NCI-H2081 (cell line): ENCODE data around the gene PCDHA12.
"Not testable (repeated sequence)": the region's sequence is repeated elsewhere in the genome, so short reads cannot be mapped to it uniquely, and the experiment has no call there.

Experiments
- DNase-seq, 2 experiments: peaks; one replicate each; lab custom pipeline; 2025; lab: John Stamatoyannopoulos, UW

Gene PCDHA12

DNA sequence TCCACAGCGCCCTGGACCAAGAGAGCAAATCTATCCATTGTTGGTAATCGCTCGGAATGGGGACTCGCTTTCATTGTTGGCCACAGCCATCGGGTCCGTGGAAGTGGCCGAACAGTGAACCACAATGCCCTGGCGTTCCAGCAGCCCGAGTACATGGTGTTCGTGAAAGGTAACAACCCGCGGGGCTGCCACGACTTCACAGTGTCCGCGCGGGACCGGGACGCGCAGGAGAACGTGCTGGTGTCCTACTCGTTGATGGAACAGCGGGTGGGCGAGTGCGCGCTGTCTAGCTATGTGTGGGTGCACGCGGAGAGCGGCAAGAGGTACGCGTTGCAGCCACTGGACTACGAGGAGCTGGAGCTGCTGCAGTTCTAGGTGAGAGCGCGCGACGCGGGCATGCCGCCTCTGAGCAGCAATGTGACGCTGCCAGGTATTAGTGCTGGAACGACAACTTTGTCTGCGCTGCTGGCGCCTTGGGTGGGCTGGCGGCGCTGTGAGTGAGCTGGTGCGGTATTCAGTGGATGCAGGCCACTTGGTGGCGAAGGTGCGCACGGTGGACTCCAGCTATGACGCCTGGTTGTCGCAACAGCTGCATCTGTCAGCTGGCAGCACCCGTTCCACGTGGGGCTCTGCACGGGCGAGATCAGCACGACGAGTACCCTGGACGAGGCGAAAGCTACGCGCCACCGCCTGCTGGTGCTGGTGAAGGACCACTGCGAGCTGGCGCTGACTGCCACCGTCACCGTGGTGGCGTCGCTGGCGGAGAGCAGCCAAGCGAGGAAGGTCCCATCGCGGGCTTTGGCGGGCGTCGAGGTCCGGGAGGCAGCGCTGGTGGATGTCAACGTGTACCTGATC, 12.4 kb upstream of the PCDHA12 start:
- no peak for DNase-seq

DNA sequence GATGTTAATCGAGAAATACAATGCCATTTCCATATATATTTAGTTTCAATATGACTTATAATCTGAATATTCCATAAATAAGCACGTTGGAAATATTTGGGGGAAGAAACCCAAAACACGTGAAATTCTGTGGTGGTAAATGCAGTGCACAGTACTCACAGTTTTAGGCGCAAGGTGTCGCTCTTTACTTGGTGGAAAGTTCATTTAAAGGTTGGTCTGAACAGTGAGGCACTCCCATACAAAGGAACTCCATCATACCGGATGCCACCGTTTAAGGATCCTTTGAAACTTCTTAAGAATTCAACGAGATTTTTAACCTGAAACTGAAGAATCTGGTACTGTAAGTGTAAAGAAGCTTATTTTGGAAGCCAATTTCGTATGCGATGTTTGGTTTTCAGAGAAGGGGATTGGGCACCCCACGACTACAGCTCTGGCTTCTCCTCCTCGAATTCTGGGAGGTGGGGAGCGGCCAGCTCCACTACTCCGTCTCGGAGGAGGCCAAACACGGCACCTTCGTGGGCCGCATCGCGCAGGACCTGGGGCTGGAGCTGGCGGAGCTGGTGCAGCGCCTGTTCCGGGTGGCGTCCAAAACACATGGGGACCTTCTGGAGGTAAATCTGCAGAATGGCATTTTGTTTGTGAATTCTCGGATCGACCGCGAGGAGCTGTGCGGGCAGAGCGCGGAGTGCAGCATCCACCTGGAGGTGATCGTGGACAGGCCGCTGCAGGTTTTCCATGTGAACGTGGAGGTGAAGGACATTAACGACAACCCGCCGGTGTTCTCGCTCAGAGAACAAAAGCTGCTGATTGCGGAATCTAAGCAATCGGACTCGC, 6.2 kb upstream of the PCDHA12 start, which contains the start of gene PCDHA11:
TSS of gene PCDHA11 (plus strand) at position 237 of the 834 bp plus-strand sequence. CDS start at position 384, 147 bp downstream.
- no peak for DNase-seq

DNA sequence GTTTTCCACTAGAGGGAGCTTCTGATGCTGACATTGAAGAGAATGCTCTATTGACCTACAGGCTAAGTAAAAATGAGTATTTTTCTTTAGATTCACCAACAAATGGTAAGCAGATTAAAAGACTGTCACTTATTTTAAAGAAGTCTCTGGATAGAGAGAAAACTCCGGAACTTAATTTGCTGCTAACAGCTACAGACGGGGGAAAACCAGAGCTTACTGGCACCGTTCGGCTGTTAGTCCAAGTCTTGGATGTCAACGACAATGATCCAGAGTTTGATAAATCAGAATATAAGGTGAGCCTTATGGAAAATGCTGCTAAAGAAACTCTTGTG, 5.6 kb upstream of the PCDHA12 start:
- DNase-seq, result no peak

DNA sequence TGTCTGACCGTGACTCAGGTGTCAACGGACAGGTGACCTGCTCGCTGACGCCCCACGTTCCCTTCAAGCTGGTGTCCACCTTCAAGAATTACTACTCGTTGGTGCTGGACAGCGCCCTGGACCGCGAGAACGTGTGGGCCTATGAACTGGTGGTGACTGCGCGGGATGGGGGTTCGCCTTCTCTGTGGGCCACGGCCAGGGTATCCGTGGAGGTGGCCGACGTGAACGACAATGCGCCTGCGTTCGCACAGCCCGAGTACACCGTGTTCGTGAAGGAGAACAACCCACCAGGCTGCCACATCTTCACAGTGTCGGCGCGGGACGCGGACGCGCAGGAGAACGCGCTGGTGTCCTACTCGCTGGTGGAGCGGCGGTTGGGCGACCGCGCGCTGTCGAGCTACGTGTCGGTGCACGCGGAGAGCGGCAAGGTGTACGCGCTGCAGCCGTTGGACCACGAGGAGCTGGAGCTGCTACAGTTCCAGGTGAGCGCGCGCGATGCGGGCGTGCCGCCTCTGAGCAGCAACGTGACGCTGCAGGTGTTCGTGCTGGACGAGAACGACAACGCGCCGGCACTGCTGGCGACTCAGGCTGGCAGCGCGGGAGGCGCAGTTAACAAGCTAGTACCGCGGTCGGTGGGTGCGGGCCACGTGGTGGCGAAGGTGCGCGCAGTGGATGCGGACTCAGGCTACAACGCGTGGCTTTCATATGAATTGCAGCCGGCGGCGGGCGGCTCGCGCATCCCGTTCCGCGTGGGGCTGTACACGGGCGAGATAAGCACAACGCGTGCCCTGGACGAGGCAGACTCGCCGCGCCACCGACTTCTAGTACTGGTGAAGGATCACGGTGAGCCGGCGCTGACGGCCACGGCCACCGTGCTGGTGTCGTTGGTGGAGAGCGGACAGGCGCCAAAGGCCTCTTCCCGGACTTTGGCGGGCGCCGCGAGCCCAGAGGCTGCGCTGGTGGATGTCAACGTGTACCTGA, 4.6 kb upstream of the PCDHA12 start:
- DNase-seq, result no peak

DNA sequence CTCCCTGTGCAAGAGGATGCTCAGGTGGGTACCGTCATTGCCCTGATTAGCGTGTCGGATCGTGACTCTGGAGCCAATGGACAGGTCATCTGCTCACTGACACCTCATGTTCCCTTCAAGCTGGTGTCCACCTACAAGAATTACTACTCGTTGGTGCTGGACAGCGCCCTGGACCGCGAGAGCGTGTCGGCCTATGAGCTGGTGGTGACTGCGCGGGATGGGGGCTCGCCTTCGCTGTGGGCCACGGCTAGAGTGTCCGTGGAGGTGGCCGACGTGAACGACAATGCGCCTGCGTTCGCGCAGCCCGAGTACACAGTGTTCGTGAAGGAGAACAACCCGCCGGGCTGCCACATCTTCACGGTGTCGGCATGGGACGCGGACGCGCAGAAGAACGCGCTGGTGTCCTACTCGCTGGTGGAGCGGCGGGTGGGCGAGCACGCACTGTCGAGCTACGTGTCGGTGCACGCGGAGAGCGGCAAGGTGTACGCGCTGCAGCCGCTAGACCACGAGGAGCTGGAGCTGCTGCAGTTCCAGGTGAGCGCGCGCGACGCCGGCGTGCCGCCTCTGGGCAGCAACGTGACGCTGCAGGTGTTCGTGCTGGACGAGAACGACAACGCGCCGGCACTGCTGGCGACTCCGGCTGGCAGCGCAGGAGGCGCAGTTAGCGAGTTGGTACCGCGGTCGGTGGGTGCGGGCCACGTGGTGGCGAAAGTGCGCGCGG, 1.6 kb downstream of the PCDHA12 start:
- not testable (repeated sequence) for DNase-seq

DNA sequence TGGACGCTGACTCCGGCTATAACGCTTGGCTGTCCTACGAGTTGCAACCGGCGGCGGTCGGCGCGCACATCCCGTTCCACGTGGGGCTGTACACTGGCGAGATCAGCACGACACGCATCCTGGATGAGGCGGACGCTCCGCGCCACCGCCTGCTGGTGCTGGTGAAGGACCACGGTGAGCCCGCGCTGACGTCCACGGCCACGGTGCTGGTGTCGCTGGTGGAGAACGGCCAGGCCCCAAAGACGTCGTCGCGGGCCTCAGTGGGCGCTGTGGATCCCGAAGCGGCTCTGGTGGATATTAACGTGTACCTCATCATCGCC, 2.1 kb downstream of the PCDHA12 start:
- no peak for DNase-seq

DNA sequence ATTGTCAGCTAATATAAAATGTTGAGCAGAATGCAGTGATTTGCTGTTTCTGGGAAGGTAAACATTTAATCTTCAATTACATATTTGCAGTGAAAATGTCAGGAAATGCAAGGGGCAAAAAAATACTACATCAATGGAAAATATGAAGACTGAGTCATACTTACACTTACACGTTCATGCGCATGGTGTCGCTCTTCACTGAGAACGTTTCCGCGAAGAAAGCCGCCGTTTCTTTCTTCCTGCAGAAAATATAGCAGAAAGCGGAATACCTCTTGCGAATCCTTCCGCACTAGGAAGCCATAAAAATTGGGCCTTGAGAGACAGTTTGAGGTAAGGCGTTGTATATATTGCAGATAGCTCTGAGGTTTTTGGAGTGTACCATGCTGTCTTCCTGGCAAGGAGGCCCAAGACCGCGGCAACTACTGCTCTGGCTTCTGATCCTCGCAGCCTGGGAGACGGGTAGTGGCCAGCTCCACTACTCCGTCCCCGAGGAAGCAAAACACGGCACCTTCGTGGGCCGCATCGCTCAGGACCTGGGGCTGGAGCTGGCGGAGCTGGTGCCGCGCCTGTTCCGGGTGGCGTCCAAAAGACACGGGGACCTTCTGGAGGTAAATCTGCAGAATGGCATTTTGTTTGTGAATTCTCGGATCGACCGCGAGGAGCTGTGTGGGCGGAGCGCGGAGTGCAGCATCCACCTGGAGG, 6.9 kb downstream of the PCDHA12 start, which contains the start of gene PCDHA13:
TSS of gene PCDHA13 (plus strand) at position 236 of the 702 bp plus-strand sequence. CDS start at position 381, 145 bp downstream.
- no peak for DNase-seq

DNA sequence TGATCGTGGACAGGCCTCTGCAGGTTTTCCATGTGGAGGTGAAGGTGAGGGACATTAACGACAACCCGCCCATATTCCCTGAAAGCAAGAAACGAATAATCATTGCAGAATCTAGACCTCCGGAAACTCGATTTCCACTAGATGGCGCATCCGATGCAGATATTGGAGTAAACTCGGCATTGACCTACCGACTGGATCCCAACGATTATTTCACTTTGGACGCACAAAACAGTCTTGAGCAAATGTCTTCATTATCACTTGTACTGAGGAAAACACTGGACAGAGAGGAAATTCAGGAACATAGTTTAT, 7.4 kb downstream of the PCDHA12 start:
- DNase-seq, result no peak

DNA sequence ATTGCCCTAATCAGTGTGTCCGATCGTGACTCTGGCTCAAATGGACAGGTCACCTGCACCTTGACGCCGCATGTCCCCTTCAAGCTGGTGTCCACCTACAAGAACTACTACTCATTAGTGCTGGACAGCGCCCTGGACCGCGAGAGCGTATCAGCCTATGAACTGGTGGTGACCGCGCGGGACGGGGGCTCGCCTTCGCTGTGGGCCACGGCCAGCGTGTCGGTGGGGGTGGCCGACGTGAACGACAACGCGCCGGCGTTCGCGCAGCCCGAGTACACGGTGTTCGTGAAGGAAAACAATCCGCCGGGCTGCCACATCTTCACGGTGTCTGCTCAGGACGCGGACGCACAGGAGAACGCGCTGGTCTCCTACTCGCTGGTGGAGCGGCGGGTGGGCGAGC, 8.3 kb downstream of the PCDHA12 start:
- no peak for DNase-seq

DNA sequence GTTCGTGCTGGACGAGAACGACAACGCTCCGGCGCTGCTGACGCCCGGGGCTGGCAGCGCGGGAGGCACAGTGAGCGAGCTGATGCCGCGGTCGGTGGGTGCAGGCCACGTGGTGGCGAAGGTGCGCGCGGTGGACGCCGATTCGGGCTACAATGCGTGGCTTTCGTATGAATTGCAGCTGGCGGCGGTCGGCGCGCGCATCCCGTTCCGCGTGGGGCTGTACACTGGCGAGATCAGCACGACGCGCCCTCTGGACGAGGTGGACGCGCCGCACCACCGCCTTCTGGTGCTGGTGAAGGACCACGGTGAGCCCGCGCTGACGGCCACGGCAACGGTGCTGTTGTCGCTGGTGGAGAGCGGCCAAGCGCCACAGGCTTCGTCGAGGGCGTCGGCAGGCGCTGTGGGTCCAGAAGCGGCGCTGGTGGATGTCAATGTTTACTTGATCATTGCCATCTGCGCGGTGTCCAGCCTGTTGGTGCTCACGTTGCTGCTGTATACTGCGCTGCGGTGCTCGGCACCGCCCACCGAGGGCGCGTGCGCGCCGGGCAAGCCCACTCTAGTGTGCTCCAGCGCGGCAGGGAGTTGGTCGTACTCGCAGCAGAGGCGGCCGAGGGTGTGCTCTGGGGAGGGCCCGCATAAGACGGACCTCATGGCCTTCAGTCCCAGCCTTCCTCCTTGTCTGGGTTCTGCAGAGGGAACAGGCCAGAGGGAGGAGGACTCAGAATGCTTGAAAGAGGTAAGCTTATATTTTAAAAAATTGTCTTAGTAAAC, 9.0 kb downstream of the PCDHA12 start:
- no peak for DNase-seq

DNA sequence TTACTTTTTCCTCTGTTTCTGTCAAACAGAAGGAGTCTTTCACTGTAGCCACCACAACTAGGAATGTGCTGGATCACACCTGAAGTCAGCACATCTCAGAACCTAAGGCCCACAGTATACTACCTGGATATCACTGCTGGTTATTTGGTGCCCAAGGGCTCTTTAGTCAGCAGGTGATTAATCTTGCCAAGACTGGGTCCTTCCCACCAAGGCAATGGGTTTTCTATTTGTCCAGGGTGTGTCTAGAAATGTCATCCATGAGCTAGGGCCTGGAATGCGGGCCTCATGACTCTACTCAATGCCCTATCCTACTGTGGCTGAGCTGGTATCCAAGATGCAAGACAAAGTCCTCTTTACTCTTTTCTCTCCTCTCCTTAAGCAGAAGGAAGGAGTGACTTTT, 41.2 kb downstream of the PCDHA12 start:
- no peak for DNase-seq

DNA sequence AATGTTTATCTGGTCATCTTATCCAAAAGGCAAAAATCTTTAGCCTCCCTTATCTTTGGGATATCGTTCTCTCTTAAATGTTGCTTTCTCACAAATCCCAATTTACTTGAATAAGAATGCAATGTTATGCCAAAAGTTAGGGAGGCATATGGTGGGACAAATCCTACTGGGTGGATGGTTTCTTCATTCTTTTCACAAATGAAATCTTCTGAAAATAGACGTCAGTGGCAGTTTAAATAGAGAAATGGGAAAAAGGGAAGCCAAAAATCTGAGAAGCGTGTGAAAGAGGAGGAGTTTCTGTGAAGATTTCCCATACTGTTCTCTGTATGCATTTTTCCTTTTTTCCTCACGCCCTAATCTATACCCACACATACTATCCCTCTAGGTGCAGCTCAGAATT, 48.5 kb downstream of the PCDHA12 start:
- DNase-seq, result no peak

DNA sequence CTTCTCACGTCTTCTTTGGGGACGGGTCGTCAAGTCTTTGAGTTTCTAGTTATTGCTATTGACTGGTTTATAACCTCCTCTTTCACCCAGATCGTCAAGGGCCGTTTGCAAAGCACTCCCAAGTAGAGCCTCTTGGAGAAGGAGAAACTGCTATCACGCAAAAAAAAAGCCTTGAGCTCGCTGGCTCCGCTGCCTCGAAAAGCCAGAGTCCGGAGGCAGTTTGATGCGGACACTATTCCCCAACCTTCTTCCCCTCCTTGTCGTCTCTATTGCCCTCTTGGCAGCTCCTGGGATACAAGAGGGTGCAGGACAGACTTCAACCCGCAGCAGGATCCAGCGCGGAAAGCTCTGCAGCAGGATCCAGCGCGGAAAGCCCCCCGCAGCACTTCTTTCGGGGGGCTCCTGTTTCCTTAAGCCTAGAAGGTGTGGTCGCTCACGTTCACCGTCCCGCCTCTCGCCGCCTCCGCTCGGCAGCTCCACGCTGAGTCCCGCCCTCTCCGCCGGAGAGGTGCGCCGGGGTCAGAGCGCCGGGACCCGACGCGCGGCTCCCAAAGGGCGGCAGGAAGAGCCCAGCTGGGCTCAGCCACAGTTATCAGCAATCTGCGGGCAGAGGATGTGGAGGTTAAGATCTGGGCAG, 50.8 kb downstream of the PCDHA12 start, which contains the start of gene PCDHAC1:
TSS of gene PCDHAC1 (plus strand) at position 494 of the 637 bp plus-strand sequence. CDS start 594 bp downstream, outside the sequence.
- peak; percentile 42 to 52 for DNase-seq

DNA sequence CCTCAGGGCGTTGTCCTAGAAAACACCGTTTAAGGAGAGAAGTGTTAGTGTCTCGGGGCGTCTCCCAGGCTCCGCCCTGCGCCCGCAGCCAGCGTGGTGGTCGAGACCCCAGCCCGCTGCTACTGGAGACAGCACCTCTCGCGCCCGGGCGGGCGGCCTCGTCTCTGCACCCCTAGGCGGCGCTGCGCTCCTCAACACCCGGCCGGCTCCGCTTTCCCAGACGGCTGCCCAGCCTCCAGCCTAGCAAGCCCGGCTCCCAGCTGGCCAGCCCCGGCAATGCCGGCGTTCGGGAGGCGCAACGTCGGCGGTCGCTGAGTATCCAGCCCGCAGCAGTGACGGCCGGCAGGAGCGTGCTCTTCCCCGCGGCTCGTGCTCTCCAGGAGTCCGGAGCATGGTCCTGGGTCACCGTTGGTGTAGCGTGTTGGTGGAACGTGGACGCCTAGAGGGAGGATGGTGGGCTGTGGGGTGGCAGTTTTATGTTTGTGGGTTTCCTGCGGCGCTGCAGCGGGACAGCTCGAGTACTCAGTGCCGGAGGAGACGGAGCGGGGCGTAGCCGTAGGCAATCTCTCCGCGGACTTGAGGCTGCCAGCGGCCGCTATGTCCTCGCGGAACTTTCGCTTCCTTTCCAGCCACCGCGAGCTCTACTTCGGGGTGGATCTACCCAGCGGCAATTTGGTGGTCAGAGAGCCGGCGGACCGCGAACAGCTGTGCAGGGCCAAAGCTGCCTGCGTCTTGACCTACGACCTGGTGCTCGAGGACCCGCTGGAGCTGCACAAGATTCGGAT, 51.5 kb downstream of the PCDHA12 start:
- peak; percentile 80 to 83 for DNase-seq

DNA sequence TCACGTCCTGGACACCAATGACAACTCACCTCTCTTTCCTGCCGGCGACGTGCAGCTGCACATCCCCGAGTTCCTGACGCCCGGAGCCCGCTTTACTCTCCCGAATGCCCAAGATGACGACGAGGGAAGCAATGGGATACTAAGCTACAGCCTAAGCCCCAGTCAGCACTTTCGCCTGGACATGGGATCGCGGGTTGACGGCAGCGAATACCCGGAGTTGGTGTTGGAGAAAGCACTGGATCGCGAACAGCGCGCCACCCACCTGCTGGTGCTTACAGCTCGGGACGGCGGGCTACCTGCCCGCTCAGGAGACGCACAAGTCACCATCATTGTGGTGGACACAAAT, 52.1 kb downstream of the PCDHA12 start:
- DNase-seq, result no peak
